Suprapubic skin (tissue), 4 donors: ENCODE results near the gene GPR160. TPM values are rescaled to one million over a fixed set of nuclear protein-coding genes. Genes with fewer than 3 reads are reported as not detected.

Experiments
- DNase-seq, 2 donors: peaks; one replicate each; pipeline ENCODE4 v3.0.0-alpha.2; 2019; ENCODE audit warnings: low spot score in 2 of 2
- H3K27ac ChIP-seq: fragments of 200-600 bp; sonication (generic); one replicate; pipeline ENCODE4 v1.5.1; 2019
- H3K27me3 ChIP-seq: fragments of 200-600 bp; sonication (generic); one replicate; pipeline ENCODE4 v1.5.1; 2019
- H3K36me3 ChIP-seq: fragments of 200-600 bp; sonication (generic); one replicate; pipeline ENCODE4 v1.5.1; 2019
- H3K4me1 ChIP-seq: fragments of 200-600 bp; sonication (generic); one replicate; pipeline ENCODE4 v1.5.1; 2019
- H3K4me3 ChIP-seq: fragments of 200-600 bp; sonication (generic); one replicate; pipeline ENCODE4 v1.5.1; 2019; ENCODE audit warnings: mild to moderate bottlenecking
- H3K9me3 ChIP-seq: fragments of 200-600 bp; sonication (generic); one replicate; pipeline ENCODE4 v1.5.1; 2019
- CTCF ChIP-seq, 2 donors: fragments of 200-600 bp in 1 of 2; fragments of 450-650 bp in 1 of 2; sonication (generic) in 1 of 2; IDR thresholded peaks; one replicate each; pipeline ENCODE4 v1.5.1; 2016 to 2019; ENCODE audit warnings: antibody characterized with exemption in 2 of 2, mild to moderate bottlenecking in 1 of 2, moderate library complexity in 1 of 2
- EP300 ChIP-seq: sonication (generic); formaldehyde crosslinking; IDR thresholded peaks from one replicate; pipeline ENCODE4 v1.6.1; 2017; ENCODE audit warnings: antibody characterized with exemption
- POLR2A ChIP-seq, 2 donors: fragments of 450-650 bp; IDR thresholded peaks; one replicate each; pipeline ENCODE4 v1.6.1; 2017; ENCODE audit warnings: antibody characterized with exemption in 2 of 2, mild to moderate bottlenecking in 2 of 2, moderate library complexity in 2 of 2
- POLR2AphosphoS5 ChIP-seq, 3 donors: sonication (generic); formaldehyde crosslinking; IDR thresholded peaks; one replicate each; pipeline ENCODE4 v1.6.1; 2017; ENCODE audit warnings: antibody characterized with exemption in 3 of 3
- WGBS: methylation state at CpG from one replicate; pipeline ENCODE4 v1.1.5; 2018; 5-methylcytosine and 5-hydroxymethylcytosine counted together
- total RNA-seq, 4 donors: library from RNA; depleted of rRNA; stranded (reverse); fragments of >200 nt; gene quantifications; one replicate each; pipeline ENCODE4 v1.1.0, GENCODE V29; 2016

The GPR160 gene
- total RNA-seq, 4 donors from 2014 or later = 2.8 to 12.2 (median 3.0) TPM

- H3K36me3 ChIP-seq = no peaks in the 10 kb centered on the region
- TF ChIP-seq POLR2AphosphoS5 (IDR thresholded peaks at IDR 0.05) (no peak), EP300 (no peak), CTCF (IDR thresholded peaks at IDR 0.05) (no peak), POLR2A (IDR thresholded peaks at IDR 0.05) (no peak)
- peak overlapping the region; percentile 7 for H3K4me3 ChIP-seq
- no peak for DNase-seq
- no peaks in the 10 kb centered on the region for H3K9me3 ChIP-seq
- no peaks in the 10 kb centered on the region for H3K27me3 ChIP-seq
- no peaks in the 10 kb centered on the region for H3K4me1 ChIP-seq
- H3K27ac ChIP-seq = no peak overlapping the region
- WGBS = 83% methylated on average over 1 of the region's 1 CpG
Measured at GRCh38 chr3:170002879-170003278, 34.9 kb upstream of the GPR160 start.

- TF ChIP-seq POLR2A (IDR thresholded peaks at IDR 0.05) (no peak), POLR2AphosphoS5 (IDR thresholded peaks at IDR 0.05) (no peak), EP300 (no peak), CTCF (IDR thresholded peaks at IDR 0.05) (no peak)
- Histone ChIP-seq H3K9me3 (no peaks in the 10 kb centered on the region), H3K27ac (no peak overlapping the region), H3K4me1 (no peaks in the 10 kb centered on the region), H3K27me3 (no peaks in the 10 kb centered on the region), H3K4me3 (no peak overlapping the region), H3K36me3 (no peaks in the 10 kb centered on the region)
- WGBS = 40% methylated on average over 2 of the region's 2 CpGs
- DNase-seq = no peak
Measured at GRCh38 chr3:170003881-170004356, 33.9 kb upstream of the GPR160 start.

GRCh38 chr3:170007031-170007663 is 30.6 kb upstream of the GPR160 start:
- TF ChIP-seq CTCF (IDR thresholded peaks at IDR 0.05) = no peak
- TF ChIP-seq POLR2A (IDR thresholded peaks at IDR 0.05) = no peak
- TF ChIP-seq EP300 = no peak
- TF ChIP-seq POLR2AphosphoS5 (IDR thresholded peaks at IDR 0.05) = no peak
- Histone ChIP-seq H3K9me3 (no peaks in the 10 kb centered on the region), H3K4me1 (no peaks in the 10 kb centered on the region), H3K4me3 (no peak overlapping the region), H3K27ac (no peak overlapping the region), H3K36me3 (no peaks in the 10 kb centered on the region), H3K27me3 (no peaks in the 10 kb centered on the region)
- DNase-seq = no peak
- WGBS = 76% methylated on average over 7 of the region's 7 CpGs

- Histone ChIP-seq H3K27me3 (no peaks in the 10 kb centered on the region), H3K9me3 (no peaks in the 10 kb centered on the region), H3K4me3 (no peak overlapping the region), H3K36me3 (no peaks in the 10 kb centered on the region), H3K27ac (no peak overlapping the region), H3K4me1 (no peaks in the 10 kb centered on the region)
- WGBS = 88% methylated on average over 4 of the region's 4 CpGs
- no peak for TF ChIP-seq CTCF (IDR thresholded peaks at IDR 0.05)
- no peak for DNase-seq
Measured at GRCh38 chr3:170010498-170010897, 27.3 kb upstream of the GPR160 start.

GRCh38 chr3:170012683-170013400 is 25.0 kb upstream of the GPR160 start:
- H3K4me1 ChIP-seq = no peaks in the 10 kb centered on the region
- 57% methylated on average over 7 of the region's 7 CpGs for WGBS
- no peaks in the 10 kb centered on the region for H3K36me3 ChIP-seq
- no peaks in the 10 kb centered on the region for H3K27me3 ChIP-seq
- H3K4me3 ChIP-seq = no peak overlapping the region
- TF ChIP-seq POLR2A (IDR thresholded peaks at IDR 0.05) = no peak
- TF ChIP-seq EP300 = no peak
- no peak for TF ChIP-seq CTCF (IDR thresholded peaks at IDR 0.05)
- TF ChIP-seq POLR2AphosphoS5 (IDR thresholded peaks at IDR 0.05) = no peak
- DNase-seq = no peak
- no peak overlapping the region for H3K27ac ChIP-seq
- no peaks in the 10 kb centered on the region for H3K9me3 ChIP-seq
